Measurements from ENCODE around the gene AKNAD1. TPM values are rescaled to one million over a fixed set of nuclear protein-coding genes. Genes with fewer than 3 reads are reported as not detected.

Gene AKNAD1
- polyA plus RNA-seq, 1 donor from 2014 or later = not detected

GRCh38 chr1:108877348-108878159 is 20.7 kb upstream of the AKNAD1 start:
- Histone ChIP-seq H4K20me1 (ENCODE audit: insufficient read depth) (no peaks in the 10 kb centered on the region), H3K9me2 (ENCODE audit: insufficient read depth, low read length) (no peaks in the 10 kb centered on the region), H3K4me3 (ENCODE audit: low read length) (peak overlapping the region; percentile 91), H3F3A (ENCODE audit: insufficient read depth, low read length, poor library complexity, severe bottlenecking) (no peaks in the 10 kb centered on the region), H3K27me3 (ENCODE audit: insufficient read depth, low read depth, low read length) (peaks cover 5% of the 10 kb centered on the region), H3K36me3 (ENCODE audit: insufficient read depth, low read length) (no peaks in the 10 kb centered on the region), H3K9me3 (ENCODE audit: low read length) (no peaks in the 10 kb centered on the region), H3K27ac (ENCODE audit: low read length) (no peak overlapping the region), H3K79me2 (replicated peaks; ENCODE audit: insufficient read depth, low read length) (no peaks in the 10 kb centered on the region), H3K9ac (ENCODE audit: low read length) (peak overlapping the region; percentile 57), H2AFZ (ENCODE audit: low read depth, low read length) (peak overlapping the region; percentile 70), H3K4me2 (ENCODE audit: low read length) (peak overlapping the region; percentile 71)
- no peak for TF ChIP-seq CTCF (IDR thresholded peaks at IDR 0.05; ENCODE audit: poor library complexity, severe bottlenecking)
- no peak for TF ChIP-seq MXI1 (conservative IDR thresholded peaks at IDR 0.05; ENCODE audit: poor library complexity, severe bottlenecking)
- TF ChIP-seq EP300 (conservative IDR thresholded peaks at IDR 0.05; ENCODE audit: poor library complexity, severe bottlenecking) = no peak
- no peak for TF ChIP-seq POLR2AphosphoS5 (IDR thresholded peaks at IDR 0.05)
- no peak for TF ChIP-seq REST (IDR thresholded peaks at IDR 0.05; ENCODE audit: borderline replicate concordance)
- no peak for TF ChIP-seq RAD21 (conservative IDR thresholded peaks at IDR 0.05)
- TF ChIP-seq TAF1 (IDR thresholded peaks at IDR 0.05; ENCODE audit: low read depth) = no peak
- no peak for TF ChIP-seq EZH2 (IDR thresholded peaks at IDR 0.05; ENCODE audit: borderline replicate concordance, insufficient read depth, low read length, poor library complexity, severe bottlenecking)
- no peak for TF ChIP-seq SMC3 (conservative IDR thresholded peaks at IDR 0.05; ENCODE audit: poor library complexity)

- Histone ChIP-seq H3F3A (ENCODE audit: insufficient read depth, low read length, poor library complexity, severe bottlenecking) (no peaks in the 10 kb centered on the region), H3K4me3 (ENCODE audit: low read length) (no peak overlapping the region), H3K9me2 (ENCODE audit: insufficient read depth, low read length) (no peaks in the 10 kb centered on the region), H2AFZ (ENCODE audit: low read depth, low read length) (no peak overlapping the region), H3K36me3 (ENCODE audit: insufficient read depth, low read length) (no peaks in the 10 kb centered on the region), H3K27ac (ENCODE audit: low read length) (no peak overlapping the region), H4K20me1 (ENCODE audit: insufficient read depth) (no peaks in the 10 kb centered on the region), H3K9ac (ENCODE audit: low read length) (no peak overlapping the region), H3K9me3 (ENCODE audit: low read length) (no peaks in the 10 kb centered on the region), H3K4me2 (ENCODE audit: low read length) (no peak overlapping the region), H3K79me2 (replicated peaks; ENCODE audit: insufficient read depth, low read length) (no peaks in the 10 kb centered on the region), H3K27me3 (ENCODE audit: insufficient read depth, low read depth, low read length) (no peaks in the 10 kb centered on the region)
- TF ChIP-seq SMC3 (conservative IDR thresholded peaks at IDR 0.05; ENCODE audit: poor library complexity) (no peak), TAF1 (IDR thresholded peaks at IDR 0.05; ENCODE audit: low read depth) (no peak), POLR2AphosphoS5 (IDR thresholded peaks at IDR 0.05) (no peak), EZH2 (IDR thresholded peaks at IDR 0.05; ENCODE audit: borderline replicate concordance, insufficient read depth, low read length, poor library complexity, severe bottlenecking) (no peak)
Observed at GRCh38 chr1:108871050-108871724, 14.3 kb upstream of the AKNAD1 start.
